PC-9 (cell line): Measurements from ENCODE around the gene PILRA. TPM values are rescaled to one million over a fixed set of nuclear protein-coding genes. Genes with fewer than 3 reads are reported as not detected.

Experiments used
- BruUV-seq: library from RNA; stranded (reverse); fragments of 400-500 nt; replicated peaks from 2 replicates; lab custom pipeline; 2021; lab: Mats Ljungman, UMichigan
- CTCF ChIA-PET: fragments of 300-600 bp; sonication (Branson Sonifier 250); formaldehyde crosslinking; loops from one replicate; lab custom pipeline; 2022; ENCODE audit warnings: antibody characterized with exemption; lab: Charles Lee
- POLR2A ChIA-PET: fragments of 300-600 bp; sonication (Branson Sonifier 250); formaldehyde crosslinking; loops from one replicate; lab custom pipeline; 2022; ENCODE audit warnings: antibody characterized with exemption; ENCODE audit not compliant: unreplicated experiment; lab: Charles Lee
- DNase-seq, 2 experiments: peaks; one replicate each; pipeline versions ENCODE4 v3.0.0 to v3.0.0-alpha.2; 2015 to 2022; ENCODE audit warnings: mixed read lengths in 1 of 2
- H2AFZ ChIP-seq: fragments of 200-600 bp; sonication (generic); 2 replicates; pipeline ENCODE4 v1.8.1; 2017; ENCODE audit warnings: antibody characterized with exemption
- H3F3A ChIP-seq: fragments of 200-600 bp; sonication (generic); 2 replicates; pipeline ENCODE4 v1.8.1; 2017; ENCODE audit warnings: antibody characterized with exemption, mild to moderate bottlenecking, low read depth; ENCODE audit not compliant: insufficient read depth
- H3K27ac ChIP-seq: fragments of 200-600 bp; sonication (generic); 2 replicates; pipeline ENCODE4 v1.6.1; 2016; ENCODE audit warnings: mixed run types
- H3K27me3 ChIP-seq: fragments of 200-600 bp; sonication (generic); 2 replicates; pipeline ENCODE4 v1.6.1; 2016; ENCODE audit warnings: low read depth, mixed run types; ENCODE audit not compliant: insufficient read depth
- H3K36me3 ChIP-seq: fragments of 200-600 bp; sonication (generic); 2 replicates; pipeline ENCODE4 v1.6.1; 2016; ENCODE audit warnings: low read depth, mixed run types
- H3K4me1 ChIP-seq: fragments of 200-600 bp; sonication (generic); replicated peaks from 2 replicates; pipeline ENCODE4 v1.6.1; 2016; ENCODE audit warnings: mixed run types; ENCODE audit not compliant: insufficient read depth
- H3K4me2 ChIP-seq: fragments of 200-600 bp; sonication (generic); 2 replicates; pipeline ENCODE4 v1.6.1; 2017; ENCODE audit warnings: mixed run types
- H3K4me3 ChIP-seq: fragments of 200-600 bp; sonication (generic); 2 replicates; pipeline ENCODE4 v1.6.1; 2016; ENCODE audit warnings: mixed run types
- H3K79me2 ChIP-seq: fragments of 200-600 bp; sonication (generic); 2 replicates; pipeline ENCODE4 v1.6.1; 2017; ENCODE audit warnings: low read depth, mixed run types
- H3K9me2 ChIP-seq: fragments of 200-600 bp; sonication (generic); 2 replicates; pipeline ENCODE4 v1.8.1; 2017; ENCODE audit warnings: mild to moderate bottlenecking; ENCODE audit not compliant: insufficient read depth
- H3K9me3 ChIP-seq: fragments of 200-600 bp; sonication (generic); 2 replicates; pipeline ENCODE4 v1.8.1; 2016; ENCODE audit warnings: low read depth; ENCODE audit not compliant: insufficient read depth
- H4K20me1 ChIP-seq: fragments of 200-600 bp; sonication (generic); 2 replicates; pipeline ENCODE4 v1.8.1; 2017; ENCODE audit not compliant: insufficient read depth
- CTCF ChIP-seq: fragments of 200-600 bp; sonication (generic); conservative IDR thresholded peaks from 2 replicates; pipeline ENCODE4 v1.6.1; 2017; ENCODE audit warnings: mixed run types, antibody characterized with exemption, mild to moderate bottlenecking, moderate library complexity
- EZH2 ChIP-seq: fragments of 200-600 bp; sonication (generic); IDR thresholded peaks from 2 replicates; pipeline ENCODE4 v1.8.0; 2017; ENCODE audit warnings: antibody characterized with exemption, low read depth
- intact Hi-C: fragments of 100-400 bp; cut with micrococcal nuclease; formaldehyde crosslinking; loops from one replicate; pipeline ENCODE4 v1.10.0; 2022; ENCODE audit not compliant: unreplicated experiment
- total RNA-seq: library from RNA; stranded (reverse); gene quantifications from 2 replicates; pipeline ENCODE4 v1.2.3, GENCODE V29; 2021

The PILRA gene
- total RNA-seq, 1 experiment from 2014 or later = 2.8 TPM

GRCh38 chr7:100390286-100391009 is 17.2 kb downstream of the PILRA start:
- Histone ChIP-seq H3K4me2 (no peak overlapping the region), H3F3A (no peaks in the 10 kb centered on the region), H3K9me2 (no peaks in the 10 kb centered on the region), H3K4me1 (no peaks in the 10 kb centered on the region), H2AFZ (no peak overlapping the region), H3K9me3 (no peaks in the 10 kb centered on the region), H3K4me3 (no peak overlapping the region), H4K20me1 (no peaks in the 10 kb centered on the region), H3K79me2 (no peaks in the 10 kb centered on the region), H3K36me3 (no peaks in the 10 kb centered on the region), H3K27ac (no peak overlapping the region), H3K27me3 (peaks cover 3% of the 10 kb centered on the region; the same call in 1 of the 2 replicates)
- ChIA-PET CTCF (no interaction called here), POLR2A (no interaction called here)
- no peak for DNase-seq
- BruUV-seq = no TSS peak
- TF ChIP-seq CTCF (no peak), EZH2 (no peak)
- intact Hi-C loops = no loop called here

- CTCF ChIA-PET = no interaction called here
- Histone ChIP-seq H3K36me3 (no peaks in the 10 kb centered on the region), H3K4me3 (no peak overlapping the region), H3K4me1 (no peaks in the 10 kb centered on the region), H4K20me1 (no peaks in the 10 kb centered on the region), H3K79me2 (no peaks in the 10 kb centered on the region), H3K9me2 (no peaks in the 10 kb centered on the region), H3K27me3 (peaks cover 3% of the 10 kb centered on the region; the same call in 1 of the 2 replicates), H3K27ac (no peak overlapping the region), H3K9me3 (no peaks in the 10 kb centered on the region), H2AFZ (no peak overlapping the region), H3F3A (no peaks in the 10 kb centered on the region), H3K4me2 (no peak overlapping the region)
- POLR2A ChIA-PET = no interaction called here
- intact Hi-C loops = no loop called here
- DNase-seq = no peak
- no TSS peak for BruUV-seq
- TF ChIP-seq EZH2 = no peak
- no peak for TF ChIP-seq CTCF
Observed at GRCh38 chr7:100393233-100393905, 20.1 kb downstream of the PILRA start.

DNA sequence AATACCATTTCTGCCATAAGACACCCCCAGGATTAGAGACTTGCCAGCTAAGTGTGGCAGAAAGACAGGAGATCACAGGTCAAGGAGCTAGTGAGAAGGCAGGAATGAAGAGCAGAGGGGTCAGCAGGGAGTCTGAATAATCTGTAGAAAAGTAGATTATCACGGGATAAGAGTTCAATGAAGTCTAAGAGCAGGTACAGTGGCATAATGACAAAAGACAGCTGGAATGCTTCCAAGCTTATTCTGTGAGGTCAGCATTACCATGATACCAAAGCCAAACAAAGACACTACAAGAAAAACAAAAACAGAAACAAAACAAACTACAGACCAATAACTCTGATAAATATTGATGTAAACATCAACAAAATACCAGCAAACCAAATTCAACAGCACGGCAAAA is 20.8 kb downstream of the PILRA start:
- DNase-seq = no peak
- no peak overlapping the region for H3K4me3 ChIP-seq
- ChIA-PET POLR2A (no interaction called here), CTCF (interaction anchor here (0.5 kb wide), 2 partner anchors 46 to 339 kb away, joined by 7 to 10 read pairs; no protein-coding TSS in a partner anchor)
- H2AFZ ChIP-seq = no peak overlapping the region
- intact Hi-C loops = no loop called here
- no peaks in the 10 kb centered on the region for H3K4me1 ChIP-seq
- no peaks in the 10 kb centered on the region for H3F3A ChIP-seq
- H3K4me2 ChIP-seq = no peak overlapping the region
- BruUV-seq = no TSS peak
- H3K27me3 ChIP-seq = peaks cover 3% of the 10 kb centered on the region; the same call in 1 of the 2 replicates
- H3K36me3 ChIP-seq = no peaks in the 10 kb centered on the region
- H4K20me1 ChIP-seq = no peaks in the 10 kb centered on the region
- no peaks in the 10 kb centered on the region for H3K9me3 ChIP-seq
- H3K9me2 ChIP-seq = no peaks in the 10 kb centered on the region
- no peaks in the 10 kb centered on the region for H3K79me2 ChIP-seq
- no peak for TF ChIP-seq CTCF
- no peak for TF ChIP-seq EZH2
- H3K27ac ChIP-seq = no peak overlapping the region
